GM13977 (cell line): ENCODE measurements around the gene SELENOP.

Experiments used
- DNase-seq: peaks from one replicate; pipeline ENCODE4 v3.0.0; 2012; ENCODE audit warnings: low spot score
- in situ Hi-C: fragments of 300-500 bp; cut with MboI; formaldehyde crosslinking; loops from one replicate; pipeline ENCODE4 v1.12.0; 2022; ENCODE audit warnings: low sequenced_read_pairs, low pct_unique_long_range_greater_than_20kb, mixed read lengths, inconsistent platforms; ENCODE audit not compliant: unreplicated experiment
- TF ChIP-seq, protein P1 (sequence below): IDR thresholded peaks from 2 replicates; pipeline ENCODE4 v1.5.1; 2012; ENCODE audit warnings: mild to moderate bottlenecking, control low read depth; ENCODE audit not compliant: insufficient read depth; ENCODE audit errors: extremely low read depth, missing control alignments

Gene SELENOP

DNA sequence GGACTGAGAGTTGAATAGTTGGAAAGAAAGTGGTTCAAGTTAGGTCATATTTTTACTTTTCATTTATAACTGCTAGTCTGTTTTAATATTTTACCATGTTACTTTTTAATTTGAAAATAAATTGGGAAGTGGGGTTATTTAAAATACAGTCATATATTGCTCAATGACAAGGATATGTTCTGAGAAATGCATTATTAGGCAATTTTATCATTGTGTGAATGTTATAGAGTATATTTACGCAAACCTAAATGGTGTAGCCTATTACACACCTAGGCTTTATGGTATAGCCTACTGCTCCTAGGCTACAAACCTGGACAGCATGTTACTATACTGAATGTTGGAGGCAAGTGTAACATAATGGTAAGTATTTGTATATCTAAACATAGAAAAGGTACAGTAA lies 49.9 kb downstream of the SELENOP start:
- TF ChIP-seq, protein P1, sequence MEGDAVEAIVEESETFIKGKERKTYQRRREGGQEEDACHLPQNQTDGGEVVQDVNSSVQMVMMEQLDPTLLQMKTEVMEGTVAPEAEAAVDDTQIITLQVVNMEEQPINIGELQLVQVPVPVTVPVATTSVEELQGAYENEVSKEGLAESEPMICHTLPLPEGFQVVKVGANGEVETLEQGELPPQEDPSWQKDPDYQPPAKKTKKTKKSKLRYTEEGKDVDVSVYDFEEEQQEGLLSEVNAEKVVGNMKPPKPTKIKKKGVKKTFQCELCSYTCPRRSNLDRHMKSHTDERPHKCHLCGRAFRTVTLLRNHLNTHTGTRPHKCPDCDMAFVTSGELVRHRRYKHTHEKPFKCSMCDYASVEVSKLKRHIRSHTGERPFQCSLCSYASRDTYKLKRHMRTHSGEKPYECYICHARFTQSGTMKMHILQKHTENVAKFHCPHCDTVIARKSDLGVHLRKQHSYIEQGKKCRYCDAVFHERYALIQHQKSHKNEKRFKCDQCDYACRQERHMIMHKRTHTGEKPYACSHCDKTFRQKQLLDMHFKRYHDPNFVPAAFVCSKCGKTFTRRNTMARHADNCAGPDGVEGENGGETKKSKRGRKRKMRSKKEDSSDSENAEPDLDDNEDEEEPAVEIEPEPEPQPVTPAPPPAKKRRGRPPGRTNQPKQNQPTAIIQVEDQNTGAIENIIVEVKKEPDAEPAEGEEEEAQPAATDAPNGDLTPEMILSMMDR = no peak
- no peak for DNase-seq
- in situ Hi-C loops = loop anchor here (25.0 kb wide), 1 partner anchor 899 kb away; the partner anchor contains the start of gene OXCT1

DNA sequence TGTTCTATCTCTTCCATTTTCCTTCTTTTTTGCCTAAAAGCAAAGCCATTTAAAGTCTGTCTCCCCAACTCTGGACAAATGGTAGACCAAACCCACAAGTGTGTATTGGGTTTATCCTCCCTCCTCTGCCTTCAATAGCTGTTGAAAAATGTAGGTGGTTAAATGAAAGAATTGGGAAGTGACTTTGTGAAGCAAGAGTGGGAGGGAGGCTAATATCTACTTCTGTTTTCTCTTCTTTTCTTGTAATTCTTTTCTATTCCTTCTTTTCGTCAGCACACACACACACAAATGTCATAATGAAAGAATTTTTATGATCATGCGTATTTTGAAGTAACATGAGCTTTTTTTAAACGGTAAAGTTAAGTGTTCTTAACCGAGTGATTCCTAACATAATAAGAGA lies 51.3 kb downstream of the SELENOP start:
- DNase-seq = no peak
- in situ Hi-C loops = loop anchor here (25.0 kb wide), 1 partner anchor 898 kb away; the partner anchor contains the start of gene OXCT1
- TF ChIP-seq, protein P1 = no peak

DNA sequence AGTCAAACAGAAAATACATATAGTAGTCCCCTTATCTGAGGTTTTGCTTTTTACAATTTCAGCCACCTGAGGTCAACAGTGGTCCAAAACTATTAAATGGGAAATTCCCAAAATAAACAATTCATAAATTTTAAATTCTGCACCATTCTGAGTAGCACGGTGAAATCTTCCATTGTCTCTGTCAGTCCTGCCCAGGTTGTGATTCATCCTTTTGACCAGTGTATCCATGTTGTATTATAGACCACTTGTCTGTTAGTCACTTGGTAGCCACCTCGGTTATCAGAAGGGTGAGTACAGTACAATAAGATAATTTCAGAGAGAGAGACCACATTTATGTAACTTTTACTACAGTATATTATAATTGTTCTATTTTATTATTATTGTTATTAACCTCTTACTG lies 52.2 kb downstream of the SELENOP start:
- in situ Hi-C loops = loop anchor here (25.0 kb wide), 1 partner anchor 897 kb away; the partner anchor contains the start of gene OXCT1
- DNase-seq = no peak
- TF ChIP-seq, protein P1 = no peak

DNA sequence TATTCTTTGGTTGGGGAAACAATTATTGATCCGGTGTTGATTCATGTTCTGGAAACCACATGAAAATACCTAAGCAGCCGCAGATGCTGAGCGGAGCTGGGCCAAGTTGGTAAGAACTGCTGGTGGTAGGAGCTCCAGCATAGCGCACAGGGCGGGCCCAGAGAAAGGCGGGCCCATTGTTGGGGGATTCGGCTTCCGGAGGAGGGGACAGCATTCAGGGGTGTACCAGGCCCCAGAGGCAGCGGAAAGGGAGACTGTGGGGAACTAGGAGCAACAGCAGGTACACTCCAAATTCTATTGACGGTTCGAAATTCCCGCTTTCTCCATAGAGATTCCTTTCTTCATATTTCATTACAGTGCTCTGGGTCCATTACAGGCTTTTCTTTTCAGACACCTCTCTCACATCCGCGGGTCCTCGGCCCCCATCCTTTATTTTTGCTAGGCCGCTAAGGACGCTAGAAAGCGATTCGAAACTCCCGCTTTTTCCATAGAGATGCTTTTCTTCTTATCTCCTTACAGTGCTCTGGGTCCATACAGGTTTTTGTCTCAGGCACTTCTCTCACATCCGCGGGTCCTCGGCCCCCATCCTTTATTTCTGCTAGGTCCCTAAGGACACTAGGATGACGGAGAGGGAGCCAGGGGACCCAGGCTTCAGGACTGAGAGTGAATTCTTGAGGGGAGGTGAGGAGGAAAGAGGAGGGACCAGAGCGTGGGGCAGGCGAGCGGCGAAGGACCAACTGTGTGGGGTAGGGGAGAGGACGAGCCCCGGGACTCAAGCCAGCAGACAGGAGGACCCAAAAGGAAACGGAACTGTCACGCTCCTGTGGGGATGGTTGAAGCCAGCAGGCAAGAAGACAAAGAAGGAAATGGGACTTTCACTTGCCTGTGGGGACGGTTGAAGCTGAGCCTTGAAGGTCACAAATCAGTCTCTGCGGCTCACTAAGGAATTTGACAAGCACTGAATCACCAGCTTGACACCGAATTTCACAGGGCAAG lies 54.8 kb downstream of the SELENOP start, which contains the start of gene CCDC152:
Gene CCDC152 (plus strand): TSS at position 213 of the 996 bp plus-strand sequence. CDS start 2,304 bp downstream, outside the sequence.
- TF ChIP-seq, protein P1 = no peak
- in situ Hi-C loops = loop anchor here (25.0 kb wide), 1 partner anchor 895 kb away; the partner anchor contains the start of gene OXCT1
- DNase-seq = no peak

DNA sequence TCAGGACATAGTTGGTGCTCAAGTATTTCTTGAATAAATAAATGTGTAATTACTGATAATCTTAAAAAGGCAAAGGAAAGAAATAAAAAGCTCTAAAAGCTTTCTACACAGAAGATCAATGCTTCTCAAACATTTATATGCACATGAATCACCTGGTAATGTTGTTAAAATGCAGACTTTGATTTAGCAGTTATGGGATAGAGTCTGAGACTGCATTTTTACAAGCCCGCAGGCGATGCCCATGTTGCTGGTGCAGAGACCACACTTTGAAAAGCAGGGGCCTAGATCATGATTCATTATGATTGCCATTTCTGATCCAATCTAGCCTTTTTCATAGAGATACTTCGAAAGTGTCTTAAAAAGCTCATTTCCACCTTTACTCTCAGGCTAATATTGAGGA lies 58.6 kb downstream of the SELENOP start:
- no peak for DNase-seq
- in situ Hi-C loops = loop anchor here (25.0 kb wide), 1 partner anchor 891 kb away; the partner anchor contains the start of gene OXCT1
- TF ChIP-seq, protein P1 = no peak

DNA sequence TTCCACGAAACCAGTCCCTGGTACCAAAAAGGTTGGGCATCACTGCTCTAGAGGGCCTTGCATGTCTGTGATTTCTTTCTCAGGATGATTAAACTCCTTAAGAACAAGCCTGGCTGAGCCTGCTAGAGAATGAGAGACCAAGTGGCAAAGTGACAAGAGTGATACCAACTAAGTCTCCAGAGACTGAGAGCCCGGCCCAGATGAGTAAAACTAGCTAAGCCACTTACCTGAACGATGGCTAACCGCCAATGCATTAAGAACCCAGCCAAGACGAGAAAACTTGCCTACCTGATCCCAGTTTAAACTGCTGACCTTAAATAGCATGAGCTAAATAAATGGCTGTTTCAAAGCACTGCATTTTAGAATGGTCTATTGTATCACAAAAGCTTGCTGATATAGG lies 60.6 kb downstream of the SELENOP start:
- in situ Hi-C loops = loop anchor here (25.0 kb wide), 1 partner anchor 889 kb away; the partner anchor contains the start of gene OXCT1
- no peak for DNase-seq
- TF ChIP-seq, protein P1 = no peak
